Central memory CD8-positive, alpha-beta T cell (primary cell): ENCODE measurements around the gene SKOR2.
"Not testable (repeated sequence)": the region's sequence is repeated elsewhere in the genome, so short reads cannot be mapped to it uniquely, and the experiment has no call there.

ENCODE experiments used
- ATAC-seq: fragments of 150-1000 bp; cut with Tn5 transposase; replicated peaks from 2 replicates; pipeline ENCODE4 v1.10.0; 2022; ENCODE audit warnings: mild to moderate bottlenecking, moderate FRiP score, moderate number of reproducible peaks; ENCODE audit not compliant: poor library complexity, severe bottlenecking; ENCODE audit errors: extremely low read depth
- DNase-seq, 2 donors: peaks; one replicate each; pipeline ENCODE4 v3.0.0; 2021; ENCODE audit warnings: low spot score in 2 of 2
- H3K27ac Mint-ChIP-seq: one replicate; pipeline ENCODE4 v1.8.0; 2022; ENCODE audit warnings: low read depth, mild to moderate bottlenecking, moderate library complexity, mixed read lengths
- H3K27me3 Mint-ChIP-seq: one replicate; pipeline ENCODE4 v1.8.0; 2022; ENCODE audit warnings: mixed read lengths
- H3K36me3 Mint-ChIP-seq: one replicate; pipeline ENCODE4 v1.8.0; 2022; ENCODE audit warnings: mild to moderate bottlenecking, moderate library complexity, mixed read lengths; ENCODE audit not compliant: insufficient read depth
- H3K4me1 Mint-ChIP-seq: one replicate; pipeline ENCODE4 v1.8.0; 2022; ENCODE audit warnings: mixed read lengths
- H3K4me3 Mint-ChIP-seq: one replicate; pipeline ENCODE4 v1.8.0; 2022; ENCODE audit warnings: mild to moderate bottlenecking, moderate library complexity, mixed read lengths
- H3K9me3 Mint-ChIP-seq: one replicate; pipeline ENCODE4 v1.8.0; 2022; ENCODE audit warnings: mixed read lengths

Gene SKOR2

DNA sequence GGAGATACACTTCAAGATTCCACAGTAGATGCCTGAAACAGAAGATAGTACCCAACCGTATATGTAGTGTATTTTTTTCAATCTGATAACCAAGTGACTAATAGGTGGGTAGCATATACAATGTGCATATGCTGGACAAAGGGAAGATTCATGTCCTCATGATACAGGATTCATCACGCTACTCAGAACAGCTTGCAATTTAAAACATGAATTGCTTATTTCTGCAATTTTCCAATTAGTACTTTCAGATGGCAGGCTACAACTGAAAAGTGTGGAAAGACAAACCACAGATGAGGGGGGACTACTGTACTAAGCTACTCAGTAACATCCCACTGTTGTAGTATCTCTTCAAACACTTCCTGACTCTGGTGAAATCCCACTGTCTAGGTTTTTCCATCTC lies 79.0 kb downstream of the SKOR2 start:
- Mint-ChIP-seq H3K4me1 (peaks cover 16% of the 10 kb centered on the region), H3K27ac (no peak overlapping the region), H3K9me3 (no peaks in the 10 kb centered on the region), H3K36me3 (peaks cover 2% of the 10 kb centered on the region), H3K4me3 (no peak overlapping the region), H3K27me3 (no peaks in the 10 kb centered on the region)
- no peak for ATAC-seq
- DNase-seq: no peak

GRCh38 chr18:47168913-47169312 lies 82.5 kb downstream of the SKOR2 start:
- Mint-ChIP-seq H3K27me3 (no peaks in the 10 kb centered on the region), H3K9me3 (no peaks in the 10 kb centered on the region), H3K4me3 (no peak overlapping the region), H3K4me1 (peaks cover 31% of the 10 kb centered on the region), H3K36me3 (peaks cover 2% of the 10 kb centered on the region), H3K27ac (no peak overlapping the region)
- ATAC-seq: peak; percentile 60
- no peak for DNase-seq

- H3K36me3 Mint-ChIP-seq: peaks cover 2% of the 10 kb centered on the region
- no peaks in the 10 kb centered on the region for H3K9me3 Mint-ChIP-seq
- ATAC-seq: no peak
- no peak for DNase-seq
- H3K4me3 Mint-ChIP-seq: no peak overlapping the region
- H3K27me3 Mint-ChIP-seq: no peaks in the 10 kb centered on the region
- H3K27ac Mint-ChIP-seq: no peak overlapping the region
- peaks cover 32% of the 10 kb centered on the region for H3K4me1 Mint-ChIP-seq
Observed at GRCh38 chr18:47168509-47168908, 83.0 kb downstream of the SKOR2 start.

DNA sequence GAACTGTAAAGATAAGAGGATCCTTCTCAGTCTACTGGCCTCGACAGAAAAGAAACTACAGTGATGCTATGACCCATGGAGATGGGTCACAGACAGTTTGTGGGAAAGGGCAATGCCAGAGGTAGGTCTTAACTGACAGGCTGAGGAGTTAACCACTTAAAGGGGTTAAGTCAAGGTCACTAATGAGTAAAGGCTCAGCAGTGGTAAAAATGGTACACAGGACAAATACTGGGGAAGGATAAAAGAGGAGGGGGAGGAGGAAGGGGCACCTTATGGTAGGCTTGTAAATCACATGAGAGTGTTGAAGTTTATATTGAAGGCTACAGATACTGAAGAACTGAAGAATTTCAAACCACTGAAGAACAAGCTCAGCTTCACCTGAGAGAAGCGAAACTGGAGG lies 85.2 kb downstream of the SKOR2 start:
- H3K36me3 Mint-ChIP-seq: peaks cover 2% of the 10 kb centered on the region
- H3K27ac Mint-ChIP-seq: no peak overlapping the region
- no peak overlapping the region for H3K4me3 Mint-ChIP-seq
- ATAC-seq: no peak
- no peaks in the 10 kb centered on the region for H3K27me3 Mint-ChIP-seq
- no peak for DNase-seq
- peaks cover 38% of the 10 kb centered on the region for H3K4me1 Mint-ChIP-seq
- no peaks in the 10 kb centered on the region for H3K9me3 Mint-ChIP-seq

DNA sequence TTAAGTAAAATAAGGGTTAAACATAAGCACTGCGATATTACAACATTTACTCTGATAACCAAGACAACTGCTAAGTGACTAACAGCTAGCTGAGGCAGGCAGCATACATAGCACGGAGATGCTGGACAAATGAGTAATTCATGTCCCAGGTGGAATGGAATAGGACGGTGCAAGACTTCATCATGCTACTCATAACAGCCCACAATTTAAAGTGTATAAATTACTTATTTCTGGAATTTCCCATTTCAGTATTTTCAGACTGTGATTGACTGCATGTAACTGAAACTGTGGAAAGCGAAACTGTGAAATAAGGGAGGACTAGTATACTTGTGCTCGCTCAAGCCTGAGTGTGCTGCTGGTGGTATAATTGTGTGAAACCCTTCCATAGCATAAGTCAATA lies 88.2 kb downstream of the SKOR2 start:
- H3K27ac Mint-ChIP-seq: no peak overlapping the region
- H3K4me1 Mint-ChIP-seq: peaks cover 22% of the 10 kb centered on the region
- peaks cover 2% of the 10 kb centered on the region for H3K36me3 Mint-ChIP-seq
- H3K9me3 Mint-ChIP-seq: no peaks in the 10 kb centered on the region
- no peak for DNase-seq
- ATAC-seq: peak; percentile 52
- H3K27me3 Mint-ChIP-seq: no peaks in the 10 kb centered on the region
- H3K4me3 Mint-ChIP-seq: no peak overlapping the region

- Mint-ChIP-seq H3K27ac (no peak overlapping the region), H3K36me3 (peaks cover 10% of the 10 kb centered on the region), H3K27me3 (no peaks in the 10 kb centered on the region), H3K4me3 (no peak overlapping the region), H3K4me1 (peaks cover 16% of the 10 kb centered on the region), H3K9me3 (no peaks in the 10 kb centered on the region)
- ATAC-seq (no peak), DNase-seq (no peak)
Observed at GRCh38 chr18:47160256-47160655, 91.2 kb downstream of the SKOR2 start.

GRCh38 chr18:47158404-47158803 lies 93.1 kb downstream of the SKOR2 start:
- H3K27ac Mint-ChIP-seq, H3K4me3 Mint-ChIP-seq, ATAC-seq, DNase-seq, H3K4me1 Mint-ChIP-seq, H3K36me3 Mint-ChIP-seq, H3K27me3 Mint-ChIP-seq, H3K9me3 Mint-ChIP-seq: not testable (repeated sequence)
